ENCODE measurements around the gene AEN.

DNA sequence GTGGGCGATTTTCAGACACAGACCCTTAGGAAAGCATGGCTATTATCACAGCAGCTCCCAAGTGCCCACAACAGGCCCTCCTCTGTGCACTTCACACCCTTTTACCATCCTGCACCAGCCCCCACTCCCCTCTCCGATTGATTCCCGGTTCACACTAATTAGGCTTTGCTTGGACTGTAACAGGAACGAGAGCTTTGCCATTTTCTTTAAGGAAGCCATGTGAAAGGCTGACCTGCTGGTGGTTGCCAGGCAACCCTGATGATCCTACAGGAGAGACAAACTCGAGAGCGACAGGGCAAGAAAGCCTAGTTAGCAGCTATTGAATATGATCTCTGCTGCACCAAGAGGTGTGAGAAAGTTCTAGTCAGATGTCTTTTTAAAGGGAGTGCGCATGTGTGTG lies 46.5 kb upstream of the AEN start:
- no peak for TF ChIP-seq SIN3A (IDR thresholded peaks at IDR 0.05; ENCODE audit: borderline replicate concordance, insufficient read depth, low read length)
- no peak for TF ChIP-seq FOXP2 (optimal IDR thresholded peaks at IDR 0.05; ENCODE audit: borderline replicate concordance, extremely low read depth, extremely low read length, insufficient read depth)
- TF ChIP-seq, protein P1, sequence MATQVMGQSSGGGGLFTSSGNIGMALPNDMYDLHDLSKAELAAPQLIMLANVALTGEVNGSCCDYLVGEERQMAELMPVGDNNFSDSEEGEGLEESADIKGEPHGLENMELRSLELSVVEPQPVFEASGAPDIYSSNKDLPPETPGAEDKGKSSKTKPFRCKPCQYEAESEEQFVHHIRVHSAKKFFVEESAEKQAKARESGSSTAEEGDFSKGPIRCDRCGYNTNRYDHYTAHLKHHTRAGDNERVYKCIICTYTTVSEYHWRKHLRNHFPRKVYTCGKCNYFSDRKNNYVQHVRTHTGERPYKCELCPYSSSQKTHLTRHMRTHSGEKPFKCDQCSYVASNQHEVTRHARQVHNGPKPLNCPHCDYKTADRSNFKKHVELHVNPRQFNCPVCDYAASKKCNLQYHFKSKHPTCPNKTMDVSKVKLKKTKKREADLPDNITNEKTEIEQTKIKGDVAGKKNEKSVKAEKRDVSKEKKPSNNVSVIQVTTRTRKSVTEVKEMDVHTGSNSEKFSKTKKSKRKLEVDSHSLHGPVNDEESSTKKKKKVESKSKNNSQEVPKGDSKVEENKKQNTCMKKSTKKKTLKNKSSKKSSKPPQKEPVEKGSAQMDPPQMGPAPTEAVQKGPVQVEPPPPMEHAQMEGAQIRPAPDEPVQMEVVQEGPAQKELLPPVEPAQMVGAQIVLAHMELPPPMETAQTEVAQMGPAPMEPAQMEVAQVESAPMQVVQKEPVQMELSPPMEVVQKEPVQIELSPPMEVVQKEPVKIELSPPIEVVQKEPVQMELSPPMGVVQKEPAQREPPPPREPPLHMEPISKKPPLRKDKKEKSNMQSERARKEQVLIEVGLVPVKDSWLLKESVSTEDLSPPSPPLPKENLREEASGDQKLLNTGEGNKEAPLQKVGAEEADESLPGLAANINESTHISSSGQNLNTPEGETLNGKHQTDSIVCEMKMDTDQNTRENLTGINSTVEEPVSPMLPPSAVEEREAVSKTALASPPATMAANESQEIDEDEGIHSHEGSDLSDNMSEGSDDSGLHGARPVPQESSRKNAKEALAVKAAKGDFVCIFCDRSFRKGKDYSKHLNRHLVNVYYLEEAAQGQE (IDR thresholded peaks at IDR 0.05; ENCODE audit: insufficient read depth in 1 of 2, low read depth in 2 of 2, low read length in 2 of 2): no peak
- no peak for TF ChIP-seq TAF1 (IDR thresholded peaks at IDR 0.05; ENCODE audit: borderline replicate concordance, insufficient read depth, low read length)
- no peak for TF ChIP-seq POLR2AphosphoS5 (IDR thresholded peaks at IDR 0.05; ENCODE audit: low read depth, low read length)

Measured in PFSK-1 (cell line).